GM12878 (cell line): Measurements from ENCODE around the gene LIF.

Experiments
- CTCF ChIP-seq, 3 experiments: IDR thresholded peaks in 2 of 3; conservative IDR thresholded peaks in 1 of 3; 2 replicates each; pipeline ENCODE4 v1.5.1; 2011; ENCODE audit warnings: low read depth in 3 of 3, low read length in 3 of 3, mild to moderate bottlenecking in 3 of 3, control low read depth in 2 of 3, moderate library complexity in 2 of 3, inconsistent platforms in 1 of 3, mixed read lengths in 1 of 3; ENCODE audit not compliant: control insufficient read depth in 2 of 3, insufficient read depth in 1 of 3; ENCODE audit errors: extremely low read depth in 1 of 3
- EZH2 ChIP-seq: IDR thresholded peaks from 2 replicates; pipeline ENCODE4 v1.6.1; 2012; ENCODE audit warnings: low read depth, mild to moderate bottlenecking, control low read depth, inconsistent platforms, low read length, borderline replicate concordance; ENCODE audit not compliant: control insufficient read depth
- NBN ChIP-seq: fragments of 450-650 bp; IDR thresholded peaks from 2 replicates; pipeline ENCODE4 v1.6.1; 2016
- TF ChIP-seq, protein P1 (sequence below): fragments of 150-350 bp; IDR thresholded peaks from 2 replicates; pipeline ENCODE4 v1.6.1; 2016; ENCODE audit warnings: low read depth, low read length
- TF ChIP-seq, protein P2 (sequence below): IDR thresholded peaks from 2 replicates; pipeline ENCODE4 v1.6.1; 2012; ENCODE audit warnings: low read depth, low read length, improper control_type of control experiment

GRCh38 chr22:30225220-30225927, 21.2 kb downstream of the LIF start:
- TF ChIP-seq CTCF (IDR thresholded peaks at IDR 0.05 in 2 of 3, conservative IDR thresholded peaks at IDR 0.05 in 1 of 3; ENCODE audit: control insufficient read depth in 2 of 3, extremely low read depth in 1 of 3, insufficient read depth in 1 of 3, low read depth in 3 of 3, low read length in 3 of 3) (no peak), NBN (no peak), EZH2 (no peak)
- TF ChIP-seq, protein P1, sequence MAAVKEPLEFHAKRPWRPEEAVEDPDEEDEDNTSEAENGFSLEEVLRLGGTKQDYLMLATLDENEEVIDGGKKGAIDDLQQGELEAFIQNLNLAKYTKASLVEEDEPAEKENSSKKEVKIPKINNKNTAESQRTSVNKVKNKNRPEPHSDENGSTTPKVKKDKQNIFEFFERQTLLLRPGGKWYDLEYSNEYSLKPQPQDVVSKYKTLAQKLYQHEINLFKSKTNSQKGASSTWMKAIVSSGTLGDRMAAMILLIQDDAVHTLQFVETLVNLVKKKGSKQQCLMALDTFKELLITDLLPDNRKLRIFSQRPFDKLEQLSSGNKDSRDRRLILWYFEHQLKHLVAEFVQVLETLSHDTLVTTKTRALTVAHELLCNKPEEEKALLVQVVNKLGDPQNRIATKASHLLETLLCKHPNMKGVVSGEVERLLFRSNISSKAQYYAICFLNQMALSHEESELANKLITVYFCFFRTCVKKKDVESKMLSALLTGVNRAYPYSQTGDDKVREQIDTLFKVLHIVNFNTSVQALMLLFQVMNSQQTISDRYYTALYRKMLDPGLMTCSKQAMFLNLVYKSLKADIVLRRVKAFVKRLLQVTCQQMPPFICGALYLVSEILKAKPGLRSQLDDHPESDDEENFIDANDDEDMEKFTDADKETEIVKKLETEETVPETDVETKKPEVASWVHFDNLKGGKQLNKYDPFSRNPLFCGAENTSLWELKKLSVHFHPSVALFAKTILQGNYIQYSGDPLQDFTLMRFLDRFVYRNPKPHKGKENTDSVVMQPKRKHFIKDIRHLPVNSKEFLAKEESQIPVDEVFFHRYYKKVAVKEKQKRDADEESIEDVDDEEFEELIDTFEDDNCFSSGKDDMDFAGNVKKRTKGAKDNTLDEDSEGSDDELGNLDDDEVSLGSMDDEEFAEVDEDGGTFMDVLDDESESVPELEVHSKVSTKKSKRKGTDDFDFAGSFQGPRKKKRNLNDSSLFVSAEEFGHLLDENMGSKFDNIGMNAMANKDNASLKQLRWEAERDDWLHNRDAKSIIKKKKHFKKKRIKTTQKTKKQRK: no peak
- TF ChIP-seq, protein P2, sequence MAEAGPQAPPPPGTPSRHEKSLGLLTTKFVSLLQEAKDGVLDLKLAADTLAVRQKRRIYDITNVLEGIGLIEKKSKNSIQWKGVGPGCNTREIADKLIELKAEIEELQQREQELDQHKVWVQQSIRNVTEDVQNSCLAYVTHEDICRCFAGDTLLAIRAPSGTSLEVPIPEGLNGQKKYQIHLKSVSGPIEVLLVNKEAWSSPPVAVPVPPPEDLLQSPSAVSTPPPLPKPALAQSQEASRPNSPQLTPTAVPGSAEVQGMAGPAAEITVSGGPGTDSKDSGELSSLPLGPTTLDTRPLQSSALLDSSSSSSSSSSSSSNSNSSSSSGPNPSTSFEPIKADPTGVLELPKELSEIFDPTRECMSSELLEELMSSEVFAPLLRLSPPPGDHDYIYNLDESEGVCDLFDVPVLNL: no peak
